Measurements from ENCODE around the gene GALNT10.

GRCh38 chr5:154271466-154271865 lies 80.9 kb downstream of the GALNT10 start:
- TF ChIP-seq SPI1 (IDR thresholded peaks at IDR 0.05; ENCODE audit: borderline replicate concordance, low read depth): no peak
- no peak for TF ChIP-seq CTCF (IDR thresholded peaks at IDR 0.05; ENCODE audit: insufficient read depth, low read length)
- no peak for TF ChIP-seq POLR2AphosphoS5 (IDR thresholded peaks at IDR 0.05; ENCODE audit: low read depth)
- no peak for TF ChIP-seq REST (IDR thresholded peaks at IDR 0.05; ENCODE audit: insufficient replicate concordance, low read depth)
- no peak for TF ChIP-seq GABPA (IDR thresholded peaks at IDR 0.05; ENCODE audit: low read depth)

All from HL-60 (cell line).